B cell (primary cell): ENCODE data around the gene OXNAD1. TPM values are rescaled to one million over a fixed set of nuclear protein-coding genes. Genes with fewer than 3 reads are reported as not detected.

Experiments
- ATAC-seq: fragments of 200-7000 bp; cut with Tn5 transposase; one replicate; pipeline ENCODE4 v1.10.0; 2021; ENCODE audit warnings: low read depth, mild to moderate bottlenecking, moderate number of reproducible peaks, moderate library complexity
- CTCF ChIA-PET: fragments of 350-600 bp; sonication (Branson Sonifier 250); formaldehyde crosslinking; loops from one replicate; lab custom pipeline; 2021; ENCODE audit warnings: antibody characterized with exemption, inconsistent platforms; lab: Charles Lee
- POLR2A ChIA-PET: fragments of 350-600 bp; sonication (Branson Sonifier 250); formaldehyde crosslinking; loops from one replicate; lab custom pipeline; 2021; ENCODE audit warnings: antibody characterized with exemption; lab: Charles Lee
- DNase-seq: peaks from one replicate; pipeline ENCODE4 v3.0.0; 2013
- H2AFZ ChIP-seq: 2 replicates; pipeline ENCODE4 v1.6.1; 2012; ENCODE audit warnings: mild to moderate bottlenecking, low read depth, low read length; ENCODE audit not compliant: insufficient read depth, poor library complexity, severe bottlenecking
- H3K27ac ChIP-seq, 2 donors: 1 replicate in 1 of 2; 2 replicates in 1 of 2; pipeline ENCODE4 v1.5.1; 2012 to 2013; ENCODE audit warnings: low read length in 2 of 2, mild to moderate bottlenecking in 2 of 2, moderate library complexity in 1 of 2
- H3K27me3 ChIP-seq, 4 experiments: fragments of 200-600 bp in 1 of 4; sonication (generic) in 1 of 4; replicated peaks in 1 of 4; 1 replicate in 2 of 4; 2 replicates in 2 of 4; pipeline versions ENCODE4 v1.6.1 to v1.7.0; 2013 to 2016; ENCODE audit warnings: low read length in 3 of 4, mild to moderate bottlenecking in 2 of 4, mixed read lengths in 1 of 4, moderate library complexity in 1 of 4; ENCODE audit not compliant: insufficient read depth in 4 of 4, control insufficient read depth in 3 of 4; ENCODE audit errors: control extremely low read depth in 1 of 4
- H3K36me3 ChIP-seq, 2 experiments: replicated peaks in 1 of 2; 1 replicate in 1 of 2; 2 replicates in 1 of 2; pipeline versions ENCODE4 v1.6.1 to v1.7.1; 2013; ENCODE audit warnings: low read length in 1 of 2; ENCODE audit not compliant: insufficient read depth in 2 of 2, control insufficient read depth in 1 of 2; ENCODE audit errors: control extremely low read depth in 1 of 2, extremely low read depth in 1 of 2
- H3K4me1 ChIP-seq, 2 donors: fragments of 200-600 bp in 1 of 2; sonication (generic) in 1 of 2; 1 replicate in 1 of 2; 2 replicates in 1 of 2; pipeline versions ENCODE4 v1.5.1 to v1.6.1; 2013 to 2017; ENCODE audit warnings: low read length in 2 of 2; ENCODE audit not compliant: control insufficient read depth in 2 of 2, insufficient read depth in 2 of 2
- H3K4me2 ChIP-seq: replicated peaks from 2 replicates; pipeline ENCODE3; 2012; ENCODE audit warnings: mild to moderate bottlenecking, low read depth, low read length; ENCODE audit not compliant: poor library complexity, severe bottlenecking
- H3K4me3 ChIP-seq, 5 experiments: fragments of 200-600 bp in 1 of 5; sonication (generic) in 1 of 5; 1 replicate in 3 of 5; 2 replicates in 2 of 5; pipeline versions ENCODE4 v1.5.1 to v1.7.0; 2011 to 2016; ENCODE audit warnings: low read length in 4 of 5, mild to moderate bottlenecking in 4 of 5, low read depth in 2 of 5, control low read depth in 1 of 5, moderate library complexity in 1 of 5; ENCODE audit not compliant: insufficient read depth in 1 of 5; ENCODE audit errors: control extremely low read depth in 1 of 5, extremely low read depth in 1 of 5
- H3K79me2 ChIP-seq: fragments of 200-600 bp; sonication (generic); one replicate; pipeline ENCODE4 v1.6.0; 2016; ENCODE audit warnings: low read length; ENCODE audit not compliant: control insufficient read depth, insufficient read depth
- H3K9ac ChIP-seq: fragments of 200-600 bp; sonication (generic); 2 replicates; pipeline ENCODE4 v1.6.1; 2017; ENCODE audit warnings: mild to moderate bottlenecking, low read length, moderate library complexity
- H3K9me3 ChIP-seq, 3 donors: one replicate each; pipeline versions ENCODE4 v1.6.1 to v1.7.1; 2013; ENCODE audit warnings: low read length in 2 of 3; ENCODE audit not compliant: control insufficient read depth in 2 of 3, insufficient read depth in 1 of 3; ENCODE audit errors: control extremely low read depth in 1 of 3
- H4K20me1 ChIP-seq: 2 replicates; pipeline ENCODE4 v1.6.0; 2012; ENCODE audit warnings: mild to moderate bottlenecking, low read length; ENCODE audit not compliant: insufficient read depth, control insufficient read depth, poor library complexity, severe bottlenecking
- H3K27ac Mint-ChIP-seq: one replicate; pipeline ENCODE4 v1.8.0; 2021; ENCODE audit warnings: mixed read lengths
- H3K27me3 Mint-ChIP-seq: one replicate; pipeline ENCODE4 v1.8.0; 2021; ENCODE audit warnings: mixed read lengths
- H3K4me1 Mint-ChIP-seq: one replicate; pipeline ENCODE4 v1.8.0; 2021; ENCODE audit warnings: mixed read lengths
- H3K4me3 Mint-ChIP-seq: one replicate; pipeline ENCODE4 v1.8.0; 2021; ENCODE audit warnings: mixed read lengths
- H3K9me3 Mint-ChIP-seq: one replicate; pipeline ENCODE4 v1.8.0; 2022; ENCODE audit warnings: mixed read lengths; ENCODE audit not compliant: insufficient read depth
- CTCF ChIP-seq: fragments of 200-600 bp; IDR thresholded peaks from one replicate; pipeline ENCODE4 v1.8.0; 2022; ENCODE audit warnings: antibody characterized with exemption, mild to moderate bottlenecking
- EZH2 ChIP-seq: IDR thresholded peaks from 2 replicates; pipeline ENCODE4 v1.6.1; 2012; ENCODE audit warnings: borderline replicate concordance, low read depth, mild to moderate bottlenecking, moderate library complexity, low read length; ENCODE audit not compliant: insufficient read depth, poor library complexity, severe bottlenecking
- WGBS: methylation state at CpG from one replicate; pipeline ENCODE4 v1.1.5; 2013; ENCODE audit warnings: missing lambda C conversion rate; ENCODE audit not compliant: insufficient coverage; 5-methylcytosine and 5-hydroxymethylcytosine counted together
- intact Hi-C: fragments of 100-400 bp; cut with micrococcal nuclease; formaldehyde crosslinking; loops from one replicate; pipeline ENCODE4 v1.10.0; 2022
- polyA plus RNA-seq: library from polyadenylated mRNA; depleted of rRNA; stranded (reverse); fragments of >200 nt; gene quantifications from 2 replicates; pipeline ENCODE4 v1.2.3, GENCODE V29; 2012
- total RNA-seq, 2 donors: library from RNA; stranded (reverse); fragments of 120-200 nt in 1 of 2; gene quantifications; 1 replicate in 1 of 2; 2 replicates in 1 of 2; pipeline versions ENCODE4 v1.2.3 to v1.2.4, GENCODE V29; 2013 to 2022

OXNAD1 gene
- total and polyA plus RNA-seq, 2 donors (not counting 1 experiment from before 2014, with no cell fraction given): 4.0 to 12.3 TPM

DNA sequence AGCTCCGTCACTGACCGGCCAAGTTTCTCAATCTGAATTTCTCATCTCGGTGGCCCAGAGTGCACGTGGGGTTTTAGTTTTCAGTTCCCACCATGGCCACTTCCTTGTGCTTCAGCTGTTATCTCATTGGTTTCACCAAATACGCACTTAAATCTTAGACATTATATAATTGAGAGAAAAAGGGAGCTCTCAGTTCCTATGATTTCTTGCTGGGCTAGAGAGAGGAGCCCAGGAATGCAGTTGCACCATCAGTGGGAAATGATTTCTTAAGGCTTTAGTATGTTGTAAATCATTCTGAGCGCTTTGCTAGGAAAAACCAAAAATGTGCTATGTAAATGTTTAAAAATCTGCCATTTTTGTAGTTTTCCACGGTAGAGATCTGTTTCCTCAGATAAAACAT is 53.2 kb downstream of the OXNAD1 start:
- no peaks in the 10 kb centered on the region for H4K20me1 ChIP-seq
- DNase-seq (no peak), ATAC-seq (no peak)
- intact Hi-C loops: no loop called here
- peaks cover 2 to 78% of the 10 kb centered on the region in 2 experiments for H3K36me3 ChIP-seq
- no peaks in the 10 kb centered on the region for H3K27me3 ChIP-seq
- H3K9ac ChIP-seq: no peak overlapping the region
- Mint-ChIP-seq H3K4me3 (no peak overlapping the region), H3K27me3 (no peaks in the 10 kb centered on the region), H3K4me1 (no peaks in the 10 kb centered on the region), H3K9me3 (no peaks in the 10 kb centered on the region), H3K27ac (no peak overlapping the region)
- ChIA-PET CTCF (interaction anchor here (1.0 to 2.5 kb wide), 4 partner anchors 15 to 232 kb away, joined by 3 to 8 read pairs (median 4); no protein-coding TSS in a partner anchor), POLR2A (no interaction called here)
- no peaks in the 10 kb centered on the region for H3K4me1 ChIP-seq
- H3K4me3 ChIP-seq: no peak overlapping the region
- no peak for TF ChIP-seq CTCF
- peaks cover 7% of the 10 kb centered on the region for H3K79me2 ChIP-seq
- no peaks in the 10 kb centered on the region for H3K9me3 ChIP-seq
- no peak overlapping the region for H2AFZ ChIP-seq
- WGBS: 89% methylated on average over 3 of the region's 7 CpGs
- H3K27ac ChIP-seq: no peak overlapping the region
- H3K4me2 ChIP-seq: no peak overlapping the region

GRCh38 chr3:16319307-16319706 is 54.3 kb downstream of the OXNAD1 start:
- no peak overlapping the region for H3K9ac ChIP-seq
- CTCF ChIA-PET: interaction anchor here (1.1 to 3.1 kb wide), 5 partner anchors 28 to 231 kb away, joined by 3 to 16 read pairs (median 3); no protein-coding TSS in a partner anchor
- Mint-ChIP-seq H3K4me1 (no peaks in the 10 kb centered on the region), H3K27ac (no peak overlapping the region), H3K9me3 (no peaks in the 10 kb centered on the region), H3K4me3 (no peak overlapping the region), H3K27me3 (no peaks in the 10 kb centered on the region)
- H3K4me1 ChIP-seq: no peaks in the 10 kb centered on the region
- peak; percentile 43 for TF ChIP-seq CTCF
- no peak for TF ChIP-seq EZH2
- no peak overlapping the region for H2AFZ ChIP-seq
- WGBS: 63% methylated on average over 3 of the region's 4 CpGs
- no peak overlapping the region for H3K4me3 ChIP-seq
- POLR2A ChIA-PET: no interaction called here
- no peaks in the 10 kb centered on the region for H3K27me3 ChIP-seq
- H3K79me2 ChIP-seq: peaks cover 7% of the 10 kb centered on the region
- peaks cover 2 to 77% of the 10 kb centered on the region in 2 experiments for H3K36me3 ChIP-seq
- no peaks in the 10 kb centered on the region for H4K20me1 ChIP-seq
- no peaks in the 10 kb centered on the region for H3K9me3 ChIP-seq
- no peak overlapping the region for H3K27ac ChIP-seq
- DNase-seq (peak; percentile 43), ATAC-seq (no peak)
- H3K4me2 ChIP-seq: no peak overlapping the region
- intact Hi-C loops: no loop called here
